NCI-H2227 (cell line): ENCODE results near the gene EXOC7.
"Not testable (repeated sequence)": the region's sequence is repeated elsewhere in the genome, so short reads cannot be mapped to it uniquely, and the experiment has no call there.

Experiments used
- DNase-seq: peaks from one replicate; lab custom pipeline; 2025; ENCODE audit not compliant: unreplicated experiment; lab: John Stamatoyannopoulos, UW

EXOC7 gene

GRCh38 chr17:76076146-76076764, 27.3 kb downstream of the EXOC7 start:
- DNase-seq, result no peak

DNA sequence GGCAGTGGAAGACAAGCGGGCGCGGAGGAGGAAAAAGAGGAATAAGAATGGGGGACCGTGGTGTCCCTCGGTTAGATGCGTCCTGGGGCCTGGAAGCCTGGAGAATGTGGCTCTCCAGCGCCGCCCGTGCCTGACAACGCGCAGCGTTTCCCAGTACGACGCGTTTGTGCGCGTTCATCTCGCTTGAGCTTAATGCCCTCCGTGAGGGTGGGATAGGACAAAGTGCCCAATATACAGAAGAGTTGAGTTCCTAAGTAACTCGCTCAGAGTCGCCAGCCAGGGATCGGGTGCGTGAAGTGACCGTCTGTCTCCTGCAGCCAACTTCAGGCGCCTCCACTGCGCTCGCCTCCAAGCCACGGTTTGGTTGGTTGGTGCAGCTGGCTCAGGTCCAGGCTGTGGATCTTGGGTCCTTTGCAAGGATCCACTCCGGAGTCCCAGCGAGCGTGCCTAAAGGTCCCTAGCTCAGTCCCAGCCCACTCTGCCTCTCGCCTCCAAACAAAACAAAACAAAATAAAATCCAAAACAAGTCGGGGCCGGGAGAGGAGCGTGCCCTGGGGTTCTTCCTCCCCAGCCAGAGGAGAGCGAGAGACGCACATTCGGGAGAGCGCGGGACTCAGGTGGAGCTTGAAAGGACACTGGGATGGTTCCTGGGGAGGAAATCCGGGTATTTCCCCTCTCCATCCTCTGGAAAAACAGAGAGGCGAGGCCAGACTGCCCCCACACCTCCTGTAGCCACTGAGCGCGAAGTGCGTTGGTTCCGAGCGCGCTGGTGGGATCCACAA, 28.0 kb downstream of the EXOC7 start:
- peak; percentile 52 for DNase-seq

GRCh38 chr17:76074390-76075363, 28.9 kb downstream of the EXOC7 start, which contains the start of gene GALR2:
Gene GALR2 (plus strand): TSS chr17:76074781. CDS start chr17:76074884, 103 bp downstream.
- no peak for DNase-seq

- DNase-seq, result peak; percentile 95
Measured at GRCh38 chr17:76072148-76072858, 31.3 kb downstream of the EXOC7 start, which contains the start of gene SRP68. Gene SRP68 (minus strand): TSS chr17:76072517. CDS start chr17:76072491, 26 bp downstream.

DNA sequence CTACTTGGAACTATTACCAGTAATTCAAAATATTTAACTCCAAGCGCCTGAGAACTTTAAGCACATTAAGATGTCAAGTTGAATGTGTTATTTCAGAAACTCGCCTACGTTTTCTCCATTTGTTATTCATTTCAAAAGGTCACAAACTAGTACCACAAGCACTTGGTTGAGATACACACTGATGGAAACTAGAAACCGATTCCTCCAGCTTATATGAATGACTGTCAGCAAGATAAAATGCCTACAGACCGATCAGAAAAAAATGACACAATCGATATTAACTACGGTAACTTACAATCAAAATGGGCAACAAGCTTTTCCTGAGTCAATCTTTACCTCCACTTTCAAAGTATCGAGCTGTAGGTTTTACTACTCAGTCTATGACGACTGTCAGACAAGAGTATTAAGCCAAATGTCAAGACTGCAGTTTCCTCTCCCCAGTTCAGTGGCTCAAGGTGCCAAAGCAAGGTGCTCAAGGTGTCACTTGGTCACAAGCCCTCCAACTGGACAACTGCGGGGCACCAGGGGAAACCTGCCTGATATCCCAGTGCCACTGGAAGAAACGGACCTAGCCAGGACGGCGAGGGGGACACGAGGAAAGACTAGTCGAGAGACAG, 31.9 kb downstream of the EXOC7 start:
- DNase-seq, result no peak

DNA sequence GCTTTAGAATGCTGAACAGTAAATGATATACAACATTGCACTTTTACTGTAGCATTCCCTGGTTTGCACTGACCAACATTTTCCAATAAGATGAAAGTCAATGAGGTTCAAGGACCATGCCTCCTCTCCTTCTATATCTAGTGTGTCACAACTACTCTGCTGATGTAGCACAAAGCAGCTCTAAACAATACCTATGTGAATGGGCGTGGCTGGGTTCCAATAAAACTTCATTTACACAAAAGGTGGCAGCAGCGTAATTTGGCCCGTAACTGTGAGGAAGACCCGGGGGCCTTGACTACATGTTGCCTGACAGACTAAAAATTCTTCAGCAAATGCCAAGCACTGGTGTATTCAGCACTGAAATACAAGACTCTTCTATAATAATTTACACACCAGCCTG, 37.8 kb downstream of the EXOC7 start:
- DNase-seq, result no peak

GRCh38 chr17:76063875-76064546, 39.6 kb downstream of the EXOC7 start:
- no peak for DNase-seq

DNA sequence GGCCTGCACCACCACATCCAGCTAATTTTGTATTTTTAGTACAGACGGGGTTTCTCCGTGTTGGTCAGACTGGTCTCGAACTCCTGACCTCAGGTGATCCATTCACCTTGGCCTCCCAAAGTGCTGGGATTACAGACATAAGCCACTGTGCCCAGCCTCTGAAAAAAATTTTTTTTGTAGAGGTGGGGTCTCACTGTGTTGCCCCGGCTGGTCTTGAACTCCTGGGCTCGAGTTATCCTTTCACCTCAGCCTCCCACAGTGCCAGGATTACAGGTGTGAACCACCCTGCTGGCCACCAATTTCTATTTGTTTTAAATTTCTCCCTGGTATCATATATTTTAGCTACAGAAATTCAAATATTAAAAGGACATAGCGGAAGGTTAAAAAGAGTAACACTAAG, 45.3 kb downstream of the EXOC7 start:
- DNase-seq, result not testable (repeated sequence)

DNA sequence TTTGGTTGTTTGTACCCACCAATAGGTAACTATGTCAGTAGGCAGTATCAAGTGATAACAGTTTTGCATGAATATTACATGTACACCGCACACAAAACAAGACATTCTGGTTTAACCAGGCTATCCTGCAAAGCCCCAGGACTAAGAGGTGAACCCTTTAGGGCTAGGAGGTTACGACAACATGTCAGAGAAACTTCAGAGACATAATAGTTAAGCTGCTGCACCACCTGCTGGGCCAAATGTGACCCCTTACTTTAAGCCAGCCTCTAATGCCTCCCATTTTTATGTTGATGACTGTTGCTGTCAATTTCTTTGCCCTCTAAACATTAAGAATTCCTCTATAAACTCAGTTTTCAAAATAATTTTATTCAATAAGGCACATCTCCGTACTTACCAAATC, 46.7 kb downstream of the EXOC7 start:
- no peak for DNase-seq

DNA sequence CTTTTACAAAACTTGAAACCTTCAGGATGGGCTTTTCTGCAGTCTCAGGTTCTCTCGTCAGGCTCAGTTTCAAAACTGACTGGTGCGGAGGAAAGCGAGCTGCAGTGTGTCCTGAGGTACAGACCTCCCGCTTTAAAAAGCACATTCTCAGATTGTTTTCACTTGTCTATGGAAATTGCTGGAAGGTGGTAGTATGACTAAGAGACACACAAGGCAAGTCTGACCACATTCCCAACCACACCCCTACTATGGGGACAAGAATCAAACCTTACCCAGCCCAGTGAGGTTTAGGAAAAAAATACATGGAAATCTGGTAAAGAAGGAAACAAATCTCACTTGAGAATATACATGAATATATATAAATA, 49.5 kb downstream of the EXOC7 start:
- no peak for DNase-seq

GRCh38 chr17:76053246-76054111, 50.1 kb downstream of the EXOC7 start:
- no peak for DNase-seq

DNA sequence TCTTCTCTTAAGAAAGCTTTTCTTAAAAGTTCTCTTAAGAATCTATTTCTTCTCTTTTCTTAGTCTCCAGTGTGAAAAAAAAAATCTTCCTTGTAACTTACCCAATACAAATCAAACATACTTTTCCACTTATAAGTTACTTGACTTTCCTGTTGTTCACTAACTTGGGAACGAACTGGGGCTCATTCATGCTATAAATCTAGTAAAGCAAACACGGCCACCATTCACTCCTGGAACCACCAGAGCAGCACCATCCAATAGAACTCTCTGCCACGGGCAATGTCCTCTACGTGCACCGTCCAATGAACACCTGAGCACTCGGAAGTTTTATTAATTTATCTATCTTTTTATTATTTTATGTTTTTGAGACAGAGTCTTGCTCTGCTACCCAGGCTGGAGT, 52.0 kb downstream of the EXOC7 start:
- no peak for DNase-seq

DNA sequence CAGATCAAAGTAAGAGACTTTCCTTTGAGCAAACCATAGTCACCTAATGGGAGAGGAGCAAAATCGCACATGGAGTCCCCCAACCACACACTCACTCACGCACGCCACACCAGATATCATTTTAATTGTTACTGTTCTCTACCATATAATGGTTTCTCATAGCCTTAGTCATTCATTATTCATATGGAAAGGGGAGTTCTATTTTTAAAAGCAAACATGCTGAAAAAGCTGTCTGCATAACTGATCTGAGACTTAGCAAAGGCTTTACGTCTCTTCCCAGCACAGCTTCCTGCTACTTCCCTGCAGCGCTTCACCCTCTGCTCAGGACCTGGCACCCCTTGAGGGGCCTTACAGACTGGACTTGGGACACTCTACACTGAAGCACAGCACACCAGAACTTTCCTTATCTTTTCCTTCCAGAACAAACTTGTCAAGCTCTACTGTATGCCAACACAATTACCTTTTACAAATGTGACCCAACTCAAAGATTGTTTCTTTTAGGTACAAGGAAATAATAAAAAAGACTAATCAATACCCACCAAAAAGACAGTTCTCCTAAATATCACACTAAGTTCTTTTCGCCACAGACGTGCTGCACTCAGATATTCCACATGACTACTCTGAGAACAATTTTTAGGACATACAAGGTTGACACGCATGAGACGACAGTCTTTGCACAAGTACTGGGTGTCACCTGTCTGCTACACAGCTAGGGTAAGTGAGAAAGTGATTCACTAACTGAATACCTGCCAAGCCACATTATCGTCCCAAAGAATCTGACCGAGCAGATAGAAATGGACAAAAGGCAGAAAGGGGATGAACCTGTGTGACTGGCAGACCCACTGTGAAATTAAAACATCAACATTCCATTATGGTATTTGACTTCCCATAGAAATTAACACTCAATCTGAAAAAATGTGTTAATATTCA, 52.8 kb downstream of the EXOC7 start:
- DNase-seq, result no peak

DNA sequence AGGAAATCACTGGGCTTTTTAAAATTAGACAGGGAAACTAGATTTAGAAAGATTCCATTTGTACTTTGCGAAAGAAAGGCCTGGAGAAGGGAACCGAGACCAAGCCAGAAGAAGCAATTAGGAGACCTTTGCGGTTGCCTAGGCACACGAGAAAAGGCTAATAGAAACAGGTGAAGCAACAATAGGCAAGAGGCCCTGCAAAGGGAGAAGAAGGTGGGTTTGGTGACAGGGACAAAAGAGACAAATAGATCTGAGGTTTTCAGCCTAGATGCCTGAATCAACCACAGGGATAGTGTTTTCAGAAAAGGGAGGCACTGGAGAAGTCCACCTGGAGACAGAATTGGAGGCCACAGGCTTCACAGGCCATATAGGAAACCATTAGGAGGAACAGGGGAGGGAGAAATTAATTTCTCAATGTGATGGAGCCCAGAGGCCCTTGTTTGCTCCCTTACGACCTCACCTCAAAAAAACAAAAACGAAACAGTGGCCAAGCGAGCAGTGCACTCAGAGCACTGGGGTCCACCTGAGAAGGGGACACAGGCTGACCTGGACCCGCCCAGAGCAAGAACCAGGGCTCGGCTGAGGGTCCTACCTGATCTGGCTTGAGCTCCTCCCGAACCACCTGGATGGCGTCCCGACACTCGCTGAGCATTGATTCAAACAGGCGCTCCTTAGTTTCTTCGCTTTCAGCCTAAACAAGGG, 53.6 kb downstream of the EXOC7 start:
- DNase-seq, result no peak

DNA sequence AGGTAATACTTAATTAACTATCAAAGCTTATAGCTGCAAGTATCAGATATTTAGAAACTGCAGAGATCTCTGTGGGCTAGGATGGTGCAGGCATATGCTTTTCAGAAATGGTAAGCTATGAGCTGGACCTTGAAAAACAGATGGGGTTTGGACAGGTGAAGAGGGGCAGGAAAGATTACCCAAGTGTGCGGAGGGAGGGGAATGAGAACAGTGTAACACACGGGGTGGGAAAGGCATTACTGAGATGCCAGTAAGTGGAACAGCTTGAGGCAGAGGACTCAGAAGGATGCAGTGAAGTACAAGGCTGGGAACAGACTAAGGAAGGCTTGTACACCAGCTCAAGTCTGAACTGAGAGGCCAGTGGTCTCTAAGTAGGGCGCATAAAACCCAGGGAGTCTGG, 54.3 kb downstream of the EXOC7 start:
- DNase-seq, result no peak

GRCh38 chr17:76048711-76049110, 54.9 kb downstream of the EXOC7 start:
- DNase-seq, result no peak

GRCh38 chr17:76048025-76048605, 55.5 kb downstream of the EXOC7 start:
- DNase-seq, result no peak
